PFSK-1 (cell line): ENCODE results near the gene ROBO1.

Experiments
- FOXP2 ChIP-seq: optimal IDR thresholded peaks from 2 replicates; pipeline ENCODE3; 2011; ENCODE audit warnings: borderline replicate concordance, control low read depth, inconsistent platforms; ENCODE audit not compliant: insufficient read depth; ENCODE audit errors: extremely low read length, extremely low read depth
- POLR2AphosphoS5 ChIP-seq: IDR thresholded peaks from 2 replicates; pipeline ENCODE4 v1.6.1; 2012; ENCODE audit warnings: low read depth, mild to moderate bottlenecking, control low read depth, low read length, moderate library complexity
- SIN3A ChIP-seq: IDR thresholded peaks from 2 replicates; pipeline ENCODE4 v1.6.1; 2012; ENCODE audit warnings: mild to moderate bottlenecking, low read length, moderate library complexity, borderline replicate concordance; ENCODE audit not compliant: insufficient read depth
- TAF1 ChIP-seq: IDR thresholded peaks from 2 replicates; pipeline ENCODE4 v1.6.1; 2012; ENCODE audit warnings: low read length, control low read depth, borderline replicate concordance; ENCODE audit not compliant: insufficient read depth
- TF ChIP-seq, protein P1 (sequence below), 2 experiments: IDR thresholded peaks; 2 replicates each; pipeline versions ENCODE4 v1.6.1 to v1.8.0; 2011 to 2012; ENCODE audit warnings: low read depth in 2 of 2, low read length in 2 of 2, control low read depth in 1 of 2, inconsistent platforms in 1 of 2, mild to moderate bottlenecking in 1 of 2, moderate library complexity in 1 of 2; ENCODE audit not compliant: insufficient read depth in 1 of 2

The ROBO1 gene

DNA sequence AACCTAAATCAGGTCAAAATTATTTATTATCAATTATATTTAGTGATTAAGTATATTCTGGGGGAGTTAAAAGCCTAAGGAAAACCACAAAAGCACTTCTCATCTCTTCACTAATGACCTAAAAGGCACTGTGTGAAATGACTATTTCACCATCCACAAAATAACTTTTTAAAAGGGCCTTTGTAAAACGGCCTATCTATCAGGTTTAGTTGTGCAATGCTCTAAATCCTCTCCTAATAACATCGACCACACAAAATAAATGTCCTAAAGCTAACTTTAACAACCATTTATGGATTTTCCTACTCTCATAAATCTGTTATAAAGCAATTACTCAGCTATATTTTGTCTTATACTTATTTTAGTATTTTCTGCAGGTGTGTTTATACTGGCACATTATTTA is 1066.3 kb downstream of the ROBO1 start:
- no peak for TF ChIP-seq TAF1
- TF ChIP-seq POLR2AphosphoS5: no peak
- TF ChIP-seq, protein P1, sequence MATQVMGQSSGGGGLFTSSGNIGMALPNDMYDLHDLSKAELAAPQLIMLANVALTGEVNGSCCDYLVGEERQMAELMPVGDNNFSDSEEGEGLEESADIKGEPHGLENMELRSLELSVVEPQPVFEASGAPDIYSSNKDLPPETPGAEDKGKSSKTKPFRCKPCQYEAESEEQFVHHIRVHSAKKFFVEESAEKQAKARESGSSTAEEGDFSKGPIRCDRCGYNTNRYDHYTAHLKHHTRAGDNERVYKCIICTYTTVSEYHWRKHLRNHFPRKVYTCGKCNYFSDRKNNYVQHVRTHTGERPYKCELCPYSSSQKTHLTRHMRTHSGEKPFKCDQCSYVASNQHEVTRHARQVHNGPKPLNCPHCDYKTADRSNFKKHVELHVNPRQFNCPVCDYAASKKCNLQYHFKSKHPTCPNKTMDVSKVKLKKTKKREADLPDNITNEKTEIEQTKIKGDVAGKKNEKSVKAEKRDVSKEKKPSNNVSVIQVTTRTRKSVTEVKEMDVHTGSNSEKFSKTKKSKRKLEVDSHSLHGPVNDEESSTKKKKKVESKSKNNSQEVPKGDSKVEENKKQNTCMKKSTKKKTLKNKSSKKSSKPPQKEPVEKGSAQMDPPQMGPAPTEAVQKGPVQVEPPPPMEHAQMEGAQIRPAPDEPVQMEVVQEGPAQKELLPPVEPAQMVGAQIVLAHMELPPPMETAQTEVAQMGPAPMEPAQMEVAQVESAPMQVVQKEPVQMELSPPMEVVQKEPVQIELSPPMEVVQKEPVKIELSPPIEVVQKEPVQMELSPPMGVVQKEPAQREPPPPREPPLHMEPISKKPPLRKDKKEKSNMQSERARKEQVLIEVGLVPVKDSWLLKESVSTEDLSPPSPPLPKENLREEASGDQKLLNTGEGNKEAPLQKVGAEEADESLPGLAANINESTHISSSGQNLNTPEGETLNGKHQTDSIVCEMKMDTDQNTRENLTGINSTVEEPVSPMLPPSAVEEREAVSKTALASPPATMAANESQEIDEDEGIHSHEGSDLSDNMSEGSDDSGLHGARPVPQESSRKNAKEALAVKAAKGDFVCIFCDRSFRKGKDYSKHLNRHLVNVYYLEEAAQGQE (IDR thresholded peaks at IDR 0.05; ENCODE audit: insufficient read depth in 1 of 2, low read depth in 2 of 2, low read length in 2 of 2): no peak
- no peak for TF ChIP-seq SIN3A

DNA sequence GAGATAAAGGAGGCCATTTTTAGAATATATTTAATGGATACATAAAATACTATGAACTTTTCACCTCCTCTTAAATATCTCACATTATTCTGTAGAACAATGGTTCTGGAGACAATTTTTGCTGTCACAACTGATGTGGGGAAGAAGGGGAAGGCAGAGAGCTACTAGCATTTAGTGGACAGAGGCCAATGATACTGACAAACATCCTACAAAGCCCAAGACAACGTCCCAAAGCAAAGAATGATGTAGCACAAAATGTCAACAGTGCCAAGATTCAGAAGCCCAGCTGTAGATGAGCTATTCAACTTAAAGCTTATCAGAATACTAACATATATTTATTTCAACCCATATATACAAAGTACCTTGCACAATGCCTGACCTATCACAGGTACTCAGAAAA is 1069.4 kb downstream of the ROBO1 start:
- no peak for TF ChIP-seq TAF1
- no peak for TF ChIP-seq POLR2AphosphoS5
- TF ChIP-seq FOXP2: no peak
- TF ChIP-seq, protein P1 (IDR thresholded peaks at IDR 0.05; ENCODE audit: insufficient read depth in 1 of 2, low read depth in 2 of 2, low read length in 2 of 2): no peak
- no peak for TF ChIP-seq SIN3A

- TF ChIP-seq SIN3A: no peak
- TF ChIP-seq, protein P1 (IDR thresholded peaks at IDR 0.05; ENCODE audit: insufficient read depth in 1 of 2, low read depth in 2 of 2, low read length in 2 of 2): no peak
- TF ChIP-seq FOXP2: no peak
- no peak for TF ChIP-seq TAF1
- TF ChIP-seq POLR2AphosphoS5: no peak
Observed at GRCh38 chr3:78697426-78697825, 1070.4 kb downstream of the ROBO1 start.

GRCh38 chr3:78690766-78691165 is 1077.0 kb downstream of the ROBO1 start:
- TF ChIP-seq TAF1: no peak
- TF ChIP-seq POLR2AphosphoS5: no peak
- no peak for TF ChIP-seq FOXP2
- no peak for TF ChIP-seq SIN3A

- TF ChIP-seq FOXP2 (no peak), SIN3A (no peak), TAF1 (no peak), POLR2AphosphoS5 (no peak)
- TF ChIP-seq, protein P1 (IDR thresholded peaks at IDR 0.05; ENCODE audit: insufficient read depth in 1 of 2, low read depth in 2 of 2, low read length in 2 of 2): no peak
Observed at GRCh38 chr3:78689378-78689777, 1078.4 kb downstream of the ROBO1 start.

GRCh38 chr3:78687520-78687919 is 1080.3 kb downstream of the ROBO1 start:
- TF ChIP-seq TAF1 (no peak), SIN3A (no peak), FOXP2 (no peak), POLR2AphosphoS5 (no peak)
- TF ChIP-seq, protein P1 (IDR thresholded peaks at IDR 0.05; ENCODE audit: insufficient read depth in 1 of 2, low read depth in 2 of 2, low read length in 2 of 2): no peak
